Measurements from ENCODE around the gene YOD1. TPM values are rescaled to one million over a fixed set of nuclear protein-coding genes. Genes with fewer than 3 reads are reported as not detected.

Gene YOD1
- total and polyA plus RNA-seq, 4 donors = 3.4 to 34.4 (median 5.4) TPM

DNA sequence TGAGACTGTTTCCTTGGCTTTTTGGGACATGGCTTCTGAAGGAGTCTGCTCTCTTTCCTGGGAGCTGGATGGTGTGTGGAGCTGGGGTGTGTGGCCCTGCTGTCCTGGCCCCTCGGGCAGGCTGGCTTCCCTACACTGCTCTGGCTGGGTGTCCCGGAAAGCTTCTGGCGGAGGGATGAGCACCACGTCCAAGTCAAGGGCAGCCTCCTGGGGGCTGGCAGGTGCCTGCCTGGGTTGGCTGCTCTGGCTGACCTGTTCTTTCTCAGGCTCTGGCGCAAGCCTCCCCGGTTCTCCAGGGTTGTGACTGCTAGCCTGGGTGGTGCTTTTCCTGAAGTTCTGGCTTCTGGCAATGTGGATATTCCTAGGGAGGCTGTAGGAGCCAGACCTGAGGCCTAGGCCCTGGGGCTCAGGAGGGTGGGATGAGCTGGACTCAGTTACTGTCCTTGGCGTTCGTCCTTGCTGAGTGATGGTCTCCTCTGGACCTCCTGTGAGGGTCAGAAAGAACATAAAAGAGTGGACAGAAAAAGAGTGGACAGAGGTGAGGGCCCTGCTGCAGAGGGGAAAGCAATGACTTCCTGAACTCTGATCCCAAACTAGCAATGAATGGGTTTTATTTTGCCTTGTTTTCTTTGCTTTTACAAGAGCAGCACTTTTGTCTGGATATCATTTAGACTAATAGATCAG is 27.9 kb downstream of the YOD1 start:
- Histone ChIP-seq H3K4me1 (ENCODE audit: control insufficient read depth in 5 of 5, insufficient read depth in 5 of 5, low read length in 5 of 5) (peaks cover 0 to 26% (median 17%) of the 10 kb centered on the region in 5 donors), H3K36me3 (ENCODE audit: control insufficient read depth in 4 of 4, insufficient read depth in 4 of 4, low read length in 4 of 4) (peaks cover 0 to 4% (median 0%) of the 10 kb centered on the region in 4 donors), H3K27me3 (ENCODE audit: control insufficient read depth in 3 of 3, insufficient read depth in 3 of 3, low read length in 2 of 3) (no peaks in the 10 kb centered on the region), H3K27ac (ENCODE audit: low read depth in 1 of 2, low read length in 1 of 2) (peak overlapping the region; percentile 68 to 95), H3K4me3 (no peak overlapping the region), H3K9me3 (ENCODE audit: control insufficient read depth in 4 of 4, insufficient read depth in 3 of 4, low read length in 3 of 4) (no peaks in the 10 kb centered on the region), H3K9ac (ENCODE audit: insufficient read depth in 1 of 2, low read length in 2 of 2) (no peak overlapping the region)
- ATAC-seq (ENCODE audit: insufficient read depth, low FRiP score) (no peak), DNase-seq (no peak)
- no peak for TF ChIP-seq CTCF (IDR thresholded peaks at IDR 0.05; ENCODE audit: control extremely low read depth, extremely low read depth)
- 83 to 88% methylated on average over 6 to 8 of the region's 8 CpGs for WGBS, 2 donors

DNA sequence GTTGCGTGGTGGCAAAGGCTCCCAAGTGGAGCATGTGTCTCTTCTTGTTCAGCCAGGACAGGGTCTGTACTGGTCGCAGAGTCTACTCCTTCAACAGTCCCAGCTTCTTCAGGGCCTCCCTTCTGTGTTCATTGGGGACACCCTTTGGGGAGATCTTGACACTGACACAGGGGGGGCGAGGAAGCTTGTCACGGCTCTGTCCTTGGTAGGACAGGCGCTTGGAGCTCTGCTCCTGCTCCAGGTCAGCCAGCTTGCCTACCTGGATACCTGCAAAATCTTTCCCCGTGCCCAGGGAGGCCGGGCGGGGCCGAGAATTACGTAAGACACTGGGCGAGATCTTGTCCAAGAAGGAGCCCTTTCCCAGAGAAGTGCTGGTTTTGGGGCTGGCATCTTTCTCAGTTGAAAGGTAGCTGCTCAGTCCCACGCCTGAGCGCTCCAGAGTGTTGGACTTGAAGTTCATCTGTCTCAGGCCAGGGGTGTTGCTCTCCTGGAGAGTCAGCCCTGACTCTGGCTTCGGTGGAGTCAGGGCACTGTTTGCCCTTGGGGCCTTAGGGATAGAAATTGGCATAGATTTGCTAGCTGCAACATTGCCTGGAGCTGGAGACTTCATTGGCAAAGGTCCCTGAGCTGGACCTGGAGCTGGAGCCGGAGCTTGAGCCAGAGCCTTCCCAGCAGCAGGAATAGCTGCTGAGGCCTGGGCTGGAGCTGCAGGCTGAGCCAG is 29.0 kb downstream of the YOD1 start:
- Histone ChIP-seq H3K27me3 (ENCODE audit: control insufficient read depth in 3 of 3, insufficient read depth in 3 of 3, low read length in 2 of 3) (no peaks in the 10 kb centered on the region), H3K4me3 (no peak overlapping the region), H3K27ac (ENCODE audit: low read depth in 1 of 2, low read length in 1 of 2) (peak overlapping the region in 1 of 2 donors; percentile 81), H3K9ac (ENCODE audit: insufficient read depth in 1 of 2, low read length in 2 of 2) (no peak overlapping the region), H3K36me3 (ENCODE audit: control insufficient read depth in 4 of 4, insufficient read depth in 4 of 4, low read length in 4 of 4) (peaks cover 0 to 4% (median 0%) of the 10 kb centered on the region in 4 donors), H3K9me3 (ENCODE audit: control insufficient read depth in 4 of 4, insufficient read depth in 3 of 4, low read length in 3 of 4) (no peaks in the 10 kb centered on the region), H3K4me1 (ENCODE audit: control insufficient read depth in 5 of 5, insufficient read depth in 5 of 5, low read length in 5 of 5) (peaks cover 0 to 24% (median 14%) of the 10 kb centered on the region in 5 donors)
- no peak for TF ChIP-seq CTCF (IDR thresholded peaks at IDR 0.05; ENCODE audit: control extremely low read depth, extremely low read depth)
- ATAC-seq (ENCODE audit: insufficient read depth, low FRiP score) (no peak), DNase-seq (no peak)
- 77 to 89% methylated on average over 15 of the region's 15 CpGs for WGBS, 2 donors

- ATAC-seq (ENCODE audit: insufficient read depth, low FRiP score) = no peak
- Histone ChIP-seq H3K36me3 (ENCODE audit: control insufficient read depth in 4 of 4, insufficient read depth in 4 of 4, low read length in 4 of 4) (peaks cover 0 to 4% (median 0%) of the 10 kb centered on the region in 4 donors), H3K27me3 (ENCODE audit: control insufficient read depth in 3 of 3, insufficient read depth in 3 of 3, low read length in 2 of 3) (no peaks in the 10 kb centered on the region), H3K9me3 (ENCODE audit: control insufficient read depth in 4 of 4, insufficient read depth in 3 of 4, low read length in 3 of 4) (no peaks in the 10 kb centered on the region), H3K27ac (ENCODE audit: low read depth in 1 of 2, low read length in 1 of 2) (peak overlapping the region in 1 of 2 donors; percentile 81), H3K4me3 (no peak overlapping the region), H3K9ac (ENCODE audit: insufficient read depth in 1 of 2, low read length in 2 of 2) (no peak overlapping the region), H3K4me1 (ENCODE audit: control insufficient read depth in 5 of 5, insufficient read depth in 5 of 5, low read length in 5 of 5) (peaks cover 0 to 20% (median 14%) of the 10 kb centered on the region in 5 donors)
- TF ChIP-seq CTCF (IDR thresholded peaks at IDR 0.05; ENCODE audit: control extremely low read depth, extremely low read depth) = no peak
- DNase-seq = no peak
- WGBS, 2 donors = 61 to 77% methylated on average over 8 of the region's 8 CpGs
Observed at GRCh38 chr1:207021139-207021861, 29.7 kb downstream of the YOD1 start.

Measured in lung (tissue), 12 donors.